Endometrial microvascular endothelial cells (primary cell): ENCODE results near the gene KCNIP4. TPM values are rescaled to one million over a fixed set of nuclear protein-coding genes. Genes with fewer than 3 reads are reported as not detected.

Source experiments
- in situ Hi-C: cut with HindIII; loops from 2 replicates; pipeline ENCODE4 v1.10.0; 2017; ENCODE audit warnings: low sequenced_read_pairs, low pct_unique_long_range_greater_than_20kb; ENCODE audit errors: inconsistent ontology term
- total RNA-seq: library from RNA; depleted of rRNA; stranded (reverse); fragments of >200 nt; gene quantifications from one replicate; pipeline ENCODE4 v1.2.3, GENCODE V29; 2015; ENCODE audit errors: inconsistent ontology term

KCNIP4 gene
- total RNA-seq, 1 donor from 2014 or later: not detected

GRCh38 chr4:21001490-21001889, 947.1 kb downstream of the KCNIP4 start:
- in situ Hi-C loops: no loop called here

GRCh38 chr4:20997886-20998285, 950.7 kb downstream of the KCNIP4 start:
- in situ Hi-C loops: no loop called here

- in situ Hi-C loops: no loop called here
Measured at GRCh38 chr4:20995610-20996009, 953.0 kb downstream of the KCNIP4 start.

GRCh38 chr4:20995015-20995414, 953.6 kb downstream of the KCNIP4 start:
- in situ Hi-C loops: no loop called here

- in situ Hi-C loops: no loop called here
Measured at GRCh38 chr4:20992002-20992401, 956.6 kb downstream of the KCNIP4 start.

GRCh38 chr4:20987191-20987590, 961.4 kb downstream of the KCNIP4 start:
- in situ Hi-C loops: no loop called here

- in situ Hi-C loops: no loop called here
Measured at GRCh38 chr4:20984576-20984836, 964.1 kb downstream of the KCNIP4 start.

GRCh38 chr4:20983763-20984575, 964.6 kb downstream of the KCNIP4 start:
- in situ Hi-C loops: no loop called here

GRCh38 chr4:20982544-20982943, 966.0 kb downstream of the KCNIP4 start:
- in situ Hi-C loops: no loop called here

- in situ Hi-C loops: no loop called here
Measured at GRCh38 chr4:20960291-20960690, 988.3 kb downstream of the KCNIP4 start.

GRCh38 chr4:20954541-20954940, 994.0 kb downstream of the KCNIP4 start:
- in situ Hi-C loops: no loop called here

GRCh38 chr4:20944961-20945360, 1003.6 kb downstream of the KCNIP4 start:
- in situ Hi-C loops: no loop called here

GRCh38 chr4:20944451-20944850, 1004.1 kb downstream of the KCNIP4 start:
- in situ Hi-C loops: no loop called here

- in situ Hi-C loops: no loop called here
Measured at GRCh38 chr4:20938204-20938603, 1010.4 kb downstream of the KCNIP4 start.

GRCh38 chr4:20926529-20926928, 1022.0 kb downstream of the KCNIP4 start:
- in situ Hi-C loops: no loop called here

- in situ Hi-C loops: no loop called here
Measured at GRCh38 chr4:20925176-20925575, 1023.4 kb downstream of the KCNIP4 start.

GRCh38 chr4:20922962-20923361, 1025.6 kb downstream of the KCNIP4 start:
- in situ Hi-C loops: no loop called here

- in situ Hi-C loops: no loop called here
Measured at GRCh38 chr4:20916106-20916505, 1032.5 kb downstream of the KCNIP4 start.

GRCh38 chr4:20904966-20905365, 1043.6 kb downstream of the KCNIP4 start:
- in situ Hi-C loops: no loop called here

- in situ Hi-C loops: no loop called here
Measured at GRCh38 chr4:20901851-20902250, 1046.7 kb downstream of the KCNIP4 start.

GRCh38 chr4:20899591-20899990, 1049.0 kb downstream of the KCNIP4 start:
- in situ Hi-C loops: no loop called here
